NCI-H82 treated with DMSO at 0.1 percent for 48 hours (cell line): ENCODE data around the gene MYL9.
A peak's percentile ranks its signal among the peaks of the same experiment; 100 is the strongest.

ENCODE experiments used
- DNase-seq: peaks from one replicate; lab custom pipeline; 2025; ENCODE audit not compliant: unreplicated experiment; lab: John Stamatoyannopoulos, UW

Gene MYL9

GRCh38 chr20:36525620-36526365 is 15.5 kb upstream of the MYL9 start:
- no peak for DNase-seq

GRCh38 chr20:36526521-36527011 is 14.8 kb upstream of the MYL9 start:
- DNase-seq, result no peak

- DNase-seq, result no peak
These were observed 13.8 kb upstream of the MYL9 start for GRCh38 chr20:36527331-36528125.

GRCh38 chr20:36528176-36528874 is 13.0 kb upstream of the MYL9 start:
- no peak for DNase-seq

- DNase-seq, result no peak
These were observed 12.4 kb upstream of the MYL9 start for GRCh38 chr20:36528875-36529417.

GRCh38 chr20:36532388-36532787 is 8.9 kb upstream of the MYL9 start:
- no peak for DNase-seq

DNA sequence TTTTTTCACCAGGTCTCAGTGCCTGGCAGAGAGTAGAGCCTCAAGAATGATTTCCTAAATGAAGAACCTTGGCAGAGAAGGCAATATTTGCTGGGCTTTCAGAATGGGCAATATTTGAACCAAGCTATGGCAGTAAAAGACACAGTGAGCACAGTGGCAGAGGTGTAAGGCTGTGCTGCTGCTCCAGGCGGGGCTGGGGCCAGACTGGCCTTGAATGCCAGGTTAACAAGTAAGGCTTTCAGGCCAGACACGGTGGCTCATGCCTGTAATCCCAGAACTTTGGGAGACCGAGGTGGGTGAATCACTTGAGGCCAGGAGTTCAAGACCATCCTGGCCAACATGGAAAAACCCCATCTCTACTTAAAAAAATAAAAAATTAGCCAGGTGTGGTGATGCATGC is 8.5 kb upstream of the MYL9 start:
- DNase-seq, result no peak

DNA sequence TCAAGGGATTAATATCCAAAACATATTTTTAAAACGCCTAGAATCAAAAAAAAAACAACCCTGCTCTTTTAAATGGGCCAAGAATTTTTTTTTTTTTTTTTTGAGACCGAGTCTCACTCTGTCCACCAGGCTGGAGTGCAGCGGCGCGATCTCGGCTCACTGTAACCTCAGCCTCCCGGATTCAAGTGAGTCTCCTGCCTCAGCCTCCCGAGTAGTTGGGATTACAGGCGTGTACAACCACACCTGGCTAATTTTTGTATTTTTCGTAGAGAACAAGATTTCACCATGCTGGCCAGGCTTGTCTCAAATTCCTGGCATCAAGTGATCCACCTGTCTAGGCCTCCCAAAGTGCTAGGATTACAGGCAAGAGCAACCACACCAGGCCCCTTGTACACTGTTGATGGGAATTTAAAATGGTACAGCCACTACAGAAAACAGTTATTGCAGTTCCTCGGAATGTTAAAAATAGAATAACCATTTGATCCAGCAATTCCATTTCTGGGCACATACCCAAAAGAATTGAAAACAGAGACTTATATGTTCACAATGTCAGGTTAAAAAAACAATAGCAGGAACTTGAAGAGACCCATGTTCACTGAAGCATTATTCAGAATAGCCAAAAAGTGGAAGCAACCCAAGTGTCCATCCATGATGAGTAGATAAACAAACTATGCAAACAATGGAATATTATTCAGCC is 3.1 kb upstream of the MYL9 start:
- DNase-seq, result no peak

DNA sequence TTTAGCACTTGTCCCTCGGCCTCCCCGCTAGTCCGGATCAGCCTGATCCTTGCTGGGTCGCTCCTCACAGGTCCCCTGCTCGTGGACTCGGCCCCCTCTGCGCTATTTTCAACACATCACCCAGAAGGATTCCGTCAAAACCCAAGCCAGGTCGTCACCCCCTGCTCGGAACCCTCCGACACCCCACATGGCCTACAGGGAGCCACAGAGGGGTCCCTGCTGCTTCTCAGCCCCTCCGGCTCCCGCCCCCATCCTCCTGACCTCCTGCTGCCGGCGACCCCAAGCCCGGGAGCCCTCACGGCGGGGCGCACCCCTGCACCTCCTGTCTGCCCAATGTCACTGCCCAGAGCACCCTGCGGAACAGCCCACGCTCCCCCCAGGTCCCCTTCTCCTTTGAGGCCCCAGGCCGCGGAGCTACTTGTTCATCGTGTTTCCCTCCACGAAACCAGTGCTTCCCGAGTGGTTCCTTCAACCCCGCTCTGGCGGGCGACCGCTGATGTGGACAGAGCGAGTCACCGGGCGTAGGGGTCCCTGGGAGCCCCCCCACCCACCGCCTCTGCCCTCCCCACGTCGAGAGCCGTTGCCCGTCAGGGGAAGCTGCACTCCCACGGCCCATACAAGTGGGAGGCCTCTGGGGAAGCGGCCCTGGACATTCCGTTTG is 638 bp upstream of the MYL9 start:
- DNase-seq, result no peak

GRCh38 chr20:36541768-36542488 is 609 bp downstream of the MYL9 start:
- DNase-seq, result no peak

GRCh38 chr20:36542516-36543183 is 1.3 kb downstream of the MYL9 start:
- no peak for DNase-seq

GRCh38 chr20:36543184-36544133 is 2.1 kb downstream of the MYL9 start:
- no peak for DNase-seq

GRCh38 chr20:36544134-36545018 is 3.1 kb downstream of the MYL9 start:
- peak; percentile 8 for DNase-seq

DNA sequence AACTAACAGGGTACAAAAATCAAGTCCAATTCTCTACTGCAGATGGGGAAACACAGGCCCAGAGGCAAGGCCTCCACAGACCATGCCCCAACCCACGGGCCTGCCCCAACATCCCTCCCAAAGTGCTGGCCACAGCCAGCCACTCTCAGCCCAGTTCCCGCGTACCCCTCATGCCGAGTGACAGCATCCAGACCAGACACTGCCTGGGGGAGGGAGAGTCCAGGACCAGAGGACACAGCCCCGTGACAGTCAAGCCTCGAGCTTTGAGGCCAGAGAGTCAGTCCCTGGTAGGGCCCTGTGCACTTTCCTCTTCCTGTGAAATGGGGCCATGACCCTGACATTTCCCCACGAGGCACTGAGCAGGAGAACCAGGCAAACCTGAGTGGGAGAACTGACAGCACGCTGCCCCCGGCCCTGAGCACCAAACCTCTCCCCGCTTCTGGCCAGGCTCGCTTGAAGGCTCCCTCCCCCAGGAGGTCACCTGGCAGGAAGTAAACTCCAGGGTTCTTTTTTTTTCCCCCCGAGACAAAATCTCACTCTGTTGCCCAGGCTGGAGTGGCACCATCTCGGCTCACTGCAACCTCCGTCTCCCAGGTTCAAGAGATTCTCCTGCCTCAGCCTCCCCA is 4.9 kb downstream of the MYL9 start:
- DNase-seq, result no peak

DNA sequence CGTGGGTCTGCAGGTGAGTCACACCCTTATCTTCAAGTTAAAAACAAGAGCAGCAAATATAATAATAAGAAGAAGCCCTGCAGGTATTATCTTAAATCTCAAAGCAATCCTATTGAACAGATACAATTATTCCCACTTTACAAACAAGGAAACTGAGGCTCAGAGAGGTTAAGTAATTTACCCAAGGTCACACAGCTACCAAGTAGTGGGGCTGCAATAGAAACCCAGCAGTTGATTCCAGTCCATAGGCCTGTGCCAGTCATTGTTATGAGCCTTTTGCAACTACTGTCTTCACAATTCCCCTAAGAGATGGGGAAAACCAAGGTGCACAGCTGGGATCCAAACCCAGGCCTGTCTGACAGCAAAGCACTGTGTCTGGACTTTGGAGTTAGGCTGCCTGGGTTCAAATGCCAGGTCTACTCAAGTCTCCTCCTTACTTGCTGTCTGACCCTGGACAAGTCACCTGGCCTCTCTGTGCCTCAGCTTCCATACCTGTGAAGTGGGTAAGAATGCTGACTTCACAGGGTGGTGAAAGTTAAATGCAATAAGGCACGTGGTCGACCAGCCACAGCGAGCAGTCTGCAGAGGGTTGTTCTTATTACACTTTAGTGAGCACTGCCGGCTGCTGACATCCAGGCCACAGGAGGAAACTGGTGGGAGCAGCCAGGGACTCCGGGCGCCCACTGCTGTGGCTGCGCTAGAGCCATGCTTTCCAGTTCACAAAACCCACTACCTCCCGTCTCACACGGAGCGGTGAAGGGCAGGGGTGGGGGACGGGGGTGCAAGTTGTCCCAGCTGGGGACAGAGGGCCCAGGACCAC is 6.1 kb downstream of the MYL9 start:
- no peak for DNase-seq

DNA sequence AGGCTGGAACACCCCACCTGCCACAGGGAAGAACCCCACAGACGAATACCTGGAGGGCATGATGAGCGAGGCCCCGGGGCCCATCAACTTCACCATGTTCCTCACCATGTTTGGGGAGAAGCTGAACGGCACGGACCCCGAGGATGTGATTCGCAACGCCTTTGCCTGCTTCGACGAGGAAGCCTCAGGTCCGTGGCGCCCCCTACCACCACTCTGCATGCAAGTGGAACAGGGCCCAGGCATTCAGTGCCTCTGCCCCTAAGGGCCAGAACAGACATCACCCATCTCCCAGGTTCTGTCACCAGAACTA is 6.6 kb downstream of the MYL9 start:
- no peak for DNase-seq
